A549 (cell line): ENCODE data around the gene KCNAB1.

Experiments used
- EHF ChIP-seq: fragments of 250-450 bp; sonication (Bioruptor Pico); IDR thresholded peaks from 2 replicates; pipeline ENCODE4 v1.5.0; 2020; ENCODE audit warnings: mild to moderate bottlenecking
- EP300 ChIP-seq, 2 experiments: fragments of >200 bp; sonication (Bioruptor Twin); formaldehyde crosslinking; IDR thresholded peaks; 2 replicates in 1 of 2; 3 replicates in 1 of 2; pipeline ENCODE4 v1.6.1; 2016 to 2017
- JUN ChIP-seq, 2 experiments: fragments of >200 bp; sonication (Bioruptor Twin); formaldehyde crosslinking; IDR thresholded peaks; 2 replicates in 1 of 2; 3 replicates in 1 of 2; pipeline ENCODE4 v1.6.1; 2016 to 2017
- POLR2A ChIP-seq: IDR thresholded peaks from 2 replicates; pipeline ENCODE4 v1.6.1; 2012; ENCODE audit warnings: mild to moderate bottlenecking, low read length
- RFX5 ChIP-seq: fragments of 450-650 bp; IDR thresholded peaks from 2 replicates; pipeline ENCODE4 v1.7.1; 2014; ENCODE audit warnings: antibody characterized with exemption, mild to moderate bottlenecking, moderate library complexity
- TF ChIP-seq, protein P1 (sequence below): fragments of >200 bp; sonication (Bioruptor Twin); formaldehyde crosslinking; IDR thresholded peaks from 3 replicates; pipeline ENCODE4 v1.5.1; 2016

DNA sequence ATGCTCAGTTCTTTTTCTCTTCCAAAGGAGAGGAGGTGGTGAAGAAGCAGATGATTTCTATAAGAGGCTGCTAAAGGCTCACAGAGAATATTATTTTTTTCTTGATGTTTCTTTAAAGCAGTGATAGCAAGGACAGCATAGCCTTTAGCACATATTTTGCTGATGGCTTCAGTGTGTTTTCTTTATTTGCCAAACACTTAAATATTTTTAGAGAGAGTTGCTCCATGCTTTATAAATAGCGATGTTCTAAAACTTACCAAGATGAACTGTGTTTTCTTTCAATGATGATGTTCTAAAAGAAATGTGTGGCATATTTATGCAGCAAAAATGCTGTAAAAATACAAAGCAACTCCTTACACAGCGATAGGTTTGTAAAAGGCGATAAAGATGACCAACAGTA, 11.8 kb upstream of the KCNAB1 start:
- TF ChIP-seq, protein P1, sequence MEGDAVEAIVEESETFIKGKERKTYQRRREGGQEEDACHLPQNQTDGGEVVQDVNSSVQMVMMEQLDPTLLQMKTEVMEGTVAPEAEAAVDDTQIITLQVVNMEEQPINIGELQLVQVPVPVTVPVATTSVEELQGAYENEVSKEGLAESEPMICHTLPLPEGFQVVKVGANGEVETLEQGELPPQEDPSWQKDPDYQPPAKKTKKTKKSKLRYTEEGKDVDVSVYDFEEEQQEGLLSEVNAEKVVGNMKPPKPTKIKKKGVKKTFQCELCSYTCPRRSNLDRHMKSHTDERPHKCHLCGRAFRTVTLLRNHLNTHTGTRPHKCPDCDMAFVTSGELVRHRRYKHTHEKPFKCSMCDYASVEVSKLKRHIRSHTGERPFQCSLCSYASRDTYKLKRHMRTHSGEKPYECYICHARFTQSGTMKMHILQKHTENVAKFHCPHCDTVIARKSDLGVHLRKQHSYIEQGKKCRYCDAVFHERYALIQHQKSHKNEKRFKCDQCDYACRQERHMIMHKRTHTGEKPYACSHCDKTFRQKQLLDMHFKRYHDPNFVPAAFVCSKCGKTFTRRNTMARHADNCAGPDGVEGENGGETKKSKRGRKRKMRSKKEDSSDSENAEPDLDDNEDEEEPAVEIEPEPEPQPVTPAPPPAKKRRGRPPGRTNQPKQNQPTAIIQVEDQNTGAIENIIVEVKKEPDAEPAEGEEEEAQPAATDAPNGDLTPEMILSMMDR = no peak
- TF ChIP-seq EP300 (IDR thresholded peaks at IDR 0.05) = no peak
- TF ChIP-seq POLR2A = no peak
- no peak for TF ChIP-seq RFX5
- no peak for TF ChIP-seq EHF (CRISPR knock-in tag)
- TF ChIP-seq JUN (IDR thresholded peaks at IDR 0.05) = no peak
